Endothelial cell (in vitro differentiated cells): ENCODE data around the gene ZNF429. TPM values are rescaled to one million over a fixed set of nuclear protein-coding genes. Genes with fewer than 3 reads are reported as not detected.
"Not testable (repeated sequence)": the region's sequence is repeated elsewhere in the genome, so short reads cannot be mapped to it uniquely, and the experiment has no call there.

Source experiments
- DNase-seq: peaks from one replicate; pipeline ENCODE4 v3.0.0; 2021; ENCODE audit warnings: low spot score
- H3K27ac Mint-ChIP-seq: one replicate; pipeline ENCODE4 v1.8.0; 2021; ENCODE audit warnings: mixed read lengths, inconsistent platforms; ENCODE audit not compliant: unreplicated experiment
- H3K27me3 Mint-ChIP-seq: one replicate; pipeline ENCODE4 v1.8.0; 2021; ENCODE audit warnings: mild to moderate bottlenecking, moderate library complexity, mixed read lengths, inconsistent platforms; ENCODE audit not compliant: unreplicated experiment
- H3K36me3 Mint-ChIP-seq: one replicate; pipeline ENCODE4 v1.8.0; 2021; ENCODE audit warnings: mild to moderate bottlenecking, low read depth, mixed read lengths, inconsistent platforms; ENCODE audit not compliant: unreplicated experiment
- H3K4me1 Mint-ChIP-seq: one replicate; pipeline ENCODE4 v1.8.0; 2021; ENCODE audit warnings: mild to moderate bottlenecking, mixed read lengths, inconsistent platforms; ENCODE audit not compliant: unreplicated experiment
- H3K4me3 Mint-ChIP-seq: one replicate; pipeline ENCODE4 v1.8.0; 2021; ENCODE audit warnings: mild to moderate bottlenecking, mixed read lengths, inconsistent platforms; ENCODE audit not compliant: unreplicated experiment
- H3K9me3 Mint-ChIP-seq: one replicate; pipeline ENCODE4 v1.8.0; 2021; ENCODE audit warnings: mixed read lengths, inconsistent platforms; ENCODE audit not compliant: unreplicated experiment
- CTCF ChIP-seq: fragments of 200-600 bp; sonication (generic); IDR thresholded peaks from one replicate; pipeline ENCODE4 v1.5.0; 2021; ENCODE audit warnings: antibody characterized with exemption; ENCODE audit not compliant: unreplicated experiment
- total RNA-seq: library from RNA; stranded (reverse); fragmentation: NEBNext Ultra II Directional; extraction: Animal tissue kit (Norgen Biotek cat#: 25700); gene quantifications from one replicate; pipeline ENCODE4 v1.2.1, GENCODE V29; 2021; ENCODE audit not compliant: unreplicated experiment

ZNF429 gene
- total RNA-seq, 1 donor from 2014 or later = 14.1 TPM

- no peaks in the 10 kb centered on the region for H3K27me3 Mint-ChIP-seq
- peaks cover 22% of the 10 kb centered on the region for H3K36me3 Mint-ChIP-seq
- H3K4me3 Mint-ChIP-seq = no peak overlapping the region
- no peak overlapping the region for H3K27ac Mint-ChIP-seq
- H3K4me1 Mint-ChIP-seq = peaks cover 2% of the 10 kb centered on the region
- H3K9me3 Mint-ChIP-seq = peaks cover 19% of the 10 kb centered on the region
- no peak for TF ChIP-seq CTCF
- no peak for DNase-seq
These were observed 38.8 kb upstream of the ZNF429 start for GRCh38 chr19:21466627-21467026.

- peaks cover 10% of the 10 kb centered on the region for H3K36me3 Mint-ChIP-seq
- no peak for TF ChIP-seq CTCF
- no peak for DNase-seq
- H3K27ac Mint-ChIP-seq = no peak overlapping the region
- no peak overlapping the region for H3K4me3 Mint-ChIP-seq
- peaks cover 2% of the 10 kb centered on the region for H3K4me1 Mint-ChIP-seq
- no peaks in the 10 kb centered on the region for H3K27me3 Mint-ChIP-seq
- H3K9me3 Mint-ChIP-seq = peaks cover 15% of the 10 kb centered on the region
These were observed 36.6 kb upstream of the ZNF429 start for GRCh38 chr19:21468791-21469190.

- no peak overlapping the region for H3K27ac Mint-ChIP-seq
- H3K4me3 Mint-ChIP-seq = no peak overlapping the region
- no peaks in the 10 kb centered on the region for H3K4me1 Mint-ChIP-seq
- DNase-seq = no peak
- H3K27me3 Mint-ChIP-seq = no peaks in the 10 kb centered on the region
- TF ChIP-seq CTCF = no peak
- peaks cover 11% of the 10 kb centered on the region for H3K9me3 Mint-ChIP-seq
- H3K36me3 Mint-ChIP-seq = peaks cover 4% of the 10 kb centered on the region
These were observed 32.9 kb upstream of the ZNF429 start for GRCh38 chr19:21472507-21472906.

- no peaks in the 10 kb centered on the region for H3K27me3 Mint-ChIP-seq
These were observed 30.7 kb upstream of the ZNF429 start for GRCh38 chr19:21474671-21475181.

GRCh38 chr19:21482361-21482760 lies 23.0 kb upstream of the ZNF429 start:
- H3K36me3 Mint-ChIP-seq = not testable (repeated sequence)

More at GRCh38 chr19:21474671-21475181, 30.7 kb upstream of the ZNF429 start:
- Mint-ChIP-seq H3K36me3 (no peaks in the 10 kb centered on the region), H3K4me1 (no peaks in the 10 kb centered on the region), H3K27ac (no peak overlapping the region), H3K4me3 (no peak overlapping the region), H3K9me3 (peaks cover 6% of the 10 kb centered on the region)
- TF ChIP-seq CTCF = no peak
- DNase-seq = peak; percentile 13

More at GRCh38 chr19:21482361-21482760, 23.0 kb upstream of the ZNF429 start:
- DNase-seq, H3K4me3 Mint-ChIP-seq, H3K4me1 Mint-ChIP-seq, H3K27me3 Mint-ChIP-seq, H3K27ac Mint-ChIP-seq: not testable (repeated sequence)
- H3K9me3 Mint-ChIP-seq = peaks cover 12% of the 10 kb centered on the region
